Amniotic epithelial cell (primary cell): ENCODE data around the gene RUNX2.
A peak's percentile ranks its signal among the peaks of the same experiment; 100 is the strongest.

Source experiments
- DNase-seq: peaks from one replicate; pipeline ENCODE4 v3.0.0-alpha.2; 2010; ENCODE audit warnings: low read depth

The RUNX2 gene

GRCh38 chr6:45677381-45678284 is 349.5 kb downstream of the RUNX2 start:
- DNase-seq = peak; percentile 58

DNA sequence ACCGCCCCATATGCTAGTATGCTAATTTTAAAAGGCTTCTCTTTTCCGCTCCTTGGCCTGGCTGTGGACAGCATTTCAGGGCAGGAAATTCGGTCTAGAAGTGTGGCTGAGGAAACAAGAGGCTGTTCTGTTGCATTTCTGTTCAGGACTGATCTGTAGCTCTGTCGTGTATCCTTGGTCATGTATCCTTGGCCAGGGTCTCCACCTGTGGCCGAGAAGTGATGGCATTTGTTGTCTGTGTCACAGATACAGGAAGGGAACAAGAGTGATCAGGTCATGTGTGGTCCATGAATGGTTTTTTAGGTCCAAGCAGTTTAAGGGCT is 350.1 kb downstream of the RUNX2 start:
- no peak for DNase-seq

GRCh38 chr6:45679163-45679562 is 351.0 kb downstream of the RUNX2 start:
- DNase-seq = no peak

DNA sequence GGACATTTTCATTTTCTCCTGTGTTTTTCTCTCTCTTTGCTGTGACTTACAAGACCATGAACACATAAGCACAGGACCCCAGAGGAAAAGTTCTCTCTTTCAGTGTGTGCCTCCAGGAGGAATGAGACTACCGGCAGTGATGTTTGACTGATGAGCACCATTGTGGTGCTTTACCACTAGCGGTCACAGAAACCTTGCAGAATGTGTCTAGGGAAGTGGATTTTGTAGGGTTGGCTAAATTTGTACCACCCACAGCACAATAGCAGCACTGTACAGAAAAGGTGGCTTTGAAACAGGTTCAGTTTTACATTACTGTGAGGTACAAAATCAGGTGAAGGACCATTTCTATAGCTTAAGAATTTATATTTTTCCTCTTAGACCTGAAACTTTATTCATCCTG is 351.5 kb downstream of the RUNX2 start:
- no peak for DNase-seq

GRCh38 chr6:45681860-45682511 is 353.9 kb downstream of the RUNX2 start:
- peak; percentile 81 for DNase-seq

DNA sequence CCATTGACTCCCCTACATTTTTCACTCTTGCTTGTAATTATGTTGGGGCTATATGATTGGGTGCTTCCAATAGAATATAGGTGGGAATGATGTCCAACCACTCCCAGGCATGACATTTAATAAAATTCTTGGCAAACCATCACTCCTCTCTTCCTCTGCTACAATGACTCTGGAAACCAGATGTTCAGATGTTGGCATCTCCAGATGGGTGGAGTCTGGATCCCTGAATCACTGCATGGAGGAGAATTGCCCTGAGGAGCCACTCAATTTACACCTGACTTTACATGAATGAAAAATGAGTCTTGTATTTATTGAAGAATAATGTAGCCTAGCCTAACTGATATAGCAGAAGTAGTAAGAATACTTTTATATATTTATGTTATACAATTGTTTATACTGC is 356.3 kb downstream of the RUNX2 start:
- DNase-seq = no peak

GRCh38 chr6:45685076-45685475 is 356.9 kb downstream of the RUNX2 start:
- peak; percentile 80 for DNase-seq

- DNase-seq = no peak
Observed at GRCh38 chr6:45686841-45687569, 358.9 kb downstream of the RUNX2 start.

DNA sequence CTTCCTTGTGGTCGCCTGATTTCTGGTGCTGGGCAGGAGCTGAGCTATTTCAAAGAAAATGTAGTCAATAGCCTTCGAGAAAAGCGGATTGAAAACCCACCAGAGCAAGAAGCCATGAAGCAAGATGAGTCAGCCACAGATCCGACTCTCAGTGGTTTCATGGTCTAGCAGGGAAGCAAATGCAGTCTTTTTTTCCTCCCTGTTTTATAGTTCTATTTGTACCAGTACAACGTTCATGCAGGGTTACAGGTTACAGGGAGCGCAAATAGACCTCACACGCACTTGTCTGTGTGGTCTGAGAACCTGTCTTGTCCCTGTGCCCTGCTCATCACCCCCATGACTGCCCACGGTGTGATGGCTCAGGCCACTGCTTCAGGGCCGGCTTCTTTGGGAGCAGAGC is 359.4 kb downstream of the RUNX2 start:
- no peak for DNase-seq

DNA sequence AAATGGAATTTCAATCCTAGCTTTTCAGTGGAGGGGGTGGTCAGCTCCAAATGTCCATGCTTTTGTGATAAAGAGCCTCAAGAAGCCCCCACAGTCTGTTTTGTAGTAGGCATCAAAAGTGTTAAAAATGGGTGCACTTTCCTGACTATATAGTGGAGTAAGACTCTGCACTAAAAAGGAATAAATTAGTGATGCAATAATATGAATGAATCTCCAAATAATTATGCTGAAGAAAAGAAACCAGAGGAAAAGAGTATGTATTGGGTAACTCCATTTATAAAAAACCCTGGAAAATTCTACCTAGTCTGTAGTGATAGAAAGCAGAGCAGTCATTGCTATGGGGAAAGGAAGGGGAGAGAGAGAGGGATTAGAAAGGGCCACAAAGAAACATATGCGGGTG is 360.1 kb downstream of the RUNX2 start:
- no peak for DNase-seq

- DNase-seq = peak; percentile 28
Observed at GRCh38 chr6:45689926-45690615, 361.9 kb downstream of the RUNX2 start.

DNA sequence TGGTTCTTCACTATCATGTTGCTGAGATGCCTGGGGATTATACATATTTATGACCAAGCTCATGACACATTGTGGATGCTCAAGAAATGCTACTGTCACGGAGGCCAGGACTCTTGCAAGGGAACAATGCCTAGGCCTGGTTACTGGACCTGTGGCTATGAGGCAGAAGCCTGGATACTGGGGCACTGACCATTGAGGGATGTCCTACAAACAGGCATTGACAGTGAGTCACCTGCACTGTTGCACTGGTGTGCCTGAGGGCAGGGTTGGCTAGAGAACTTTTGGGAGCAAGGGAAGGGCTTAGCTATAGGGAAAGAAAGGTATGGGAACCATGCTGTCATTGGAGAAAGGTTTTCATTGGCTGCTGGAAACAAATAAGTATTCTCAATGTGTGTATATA is 362.7 kb downstream of the RUNX2 start:
- DNase-seq = no peak

DNA sequence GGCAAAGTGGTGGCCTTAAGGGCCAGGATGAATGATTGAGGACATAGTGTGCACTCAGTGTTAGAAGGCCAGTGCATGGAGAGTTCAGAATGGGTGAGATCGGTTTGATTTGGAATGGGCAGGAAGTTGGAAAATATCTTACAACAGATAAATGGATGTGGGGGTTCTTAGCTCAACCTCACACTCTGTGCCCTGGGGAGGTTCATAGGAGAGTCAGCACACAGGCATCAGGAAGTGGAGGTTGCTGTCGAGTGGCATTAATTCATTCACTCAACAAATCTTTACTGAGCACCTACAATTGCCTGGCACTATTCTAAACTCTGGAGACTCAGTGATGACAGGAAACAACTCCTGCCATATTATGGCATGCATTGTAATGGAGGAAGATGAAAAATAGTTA is 363.3 kb downstream of the RUNX2 start:
- DNase-seq = peak; percentile 43

DNA sequence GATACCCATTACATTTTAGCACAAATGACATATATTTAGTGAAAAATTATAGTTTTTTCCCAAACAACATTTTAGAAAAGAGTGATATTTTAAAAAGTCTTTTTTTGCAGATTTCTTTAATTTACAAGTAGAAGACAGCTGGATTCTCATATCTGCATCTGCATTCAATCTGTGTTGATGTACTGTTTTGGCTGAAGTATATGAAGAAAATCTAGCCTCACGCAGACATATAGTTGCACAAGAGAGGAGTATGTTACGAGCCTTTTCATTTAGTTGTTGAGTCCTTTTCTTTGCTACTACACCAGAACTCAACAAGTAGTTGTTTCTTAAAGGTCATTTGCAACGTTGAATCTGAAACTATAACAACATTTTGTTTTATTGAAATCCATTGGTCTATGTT is 363.9 kb downstream of the RUNX2 start:
- DNase-seq = no peak

DNA sequence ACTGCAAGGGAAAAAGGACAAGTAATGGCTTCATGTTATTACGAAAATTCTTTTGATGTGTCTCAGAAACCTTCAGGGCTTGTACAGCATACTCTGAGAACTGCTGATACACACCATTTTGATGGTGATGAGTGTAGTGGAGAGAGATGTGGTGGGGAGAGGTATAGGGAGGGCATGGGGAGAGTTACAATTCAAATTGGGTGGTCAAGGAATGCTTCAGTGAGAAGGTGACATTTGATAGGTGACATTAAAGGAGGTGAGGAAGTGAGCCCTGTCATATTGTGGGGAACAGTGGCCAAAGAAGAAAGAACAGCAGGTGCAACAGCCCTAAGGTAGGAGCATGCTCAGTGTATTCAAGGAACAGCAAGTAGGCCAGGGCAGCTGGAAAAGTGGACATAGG is 368.6 kb downstream of the RUNX2 start:
- DNase-seq = no peak

- DNase-seq = peak; percentile 100
Observed at GRCh38 chr6:45697605-45698004, 369.5 kb downstream of the RUNX2 start.

GRCh38 chr6:45698046-45698445 is 369.9 kb downstream of the RUNX2 start:
- no peak for DNase-seq

DNA sequence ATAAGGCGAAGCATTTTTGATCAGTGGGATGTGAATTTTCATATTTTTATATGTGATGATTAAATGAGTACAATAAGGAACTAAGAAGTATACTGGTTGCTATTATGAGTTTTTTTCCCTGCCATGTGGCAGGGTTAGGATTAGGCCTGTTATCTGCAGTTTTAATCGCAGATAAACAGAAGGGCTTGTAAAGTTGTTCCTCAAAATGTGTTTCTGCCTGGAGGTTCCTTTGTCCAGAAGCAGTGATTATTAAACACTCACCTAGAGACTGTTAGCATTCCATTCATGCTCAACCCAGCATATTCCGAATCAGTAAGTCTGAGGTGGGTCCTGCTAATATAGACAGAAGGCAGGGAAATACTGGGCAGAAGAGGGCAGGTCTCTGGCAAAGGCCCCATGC is 371.5 kb downstream of the RUNX2 start:
- DNase-seq = no peak

GRCh38 chr6:45702849-45703739 is 375.0 kb downstream of the RUNX2 start:
- no peak for DNase-seq

DNA sequence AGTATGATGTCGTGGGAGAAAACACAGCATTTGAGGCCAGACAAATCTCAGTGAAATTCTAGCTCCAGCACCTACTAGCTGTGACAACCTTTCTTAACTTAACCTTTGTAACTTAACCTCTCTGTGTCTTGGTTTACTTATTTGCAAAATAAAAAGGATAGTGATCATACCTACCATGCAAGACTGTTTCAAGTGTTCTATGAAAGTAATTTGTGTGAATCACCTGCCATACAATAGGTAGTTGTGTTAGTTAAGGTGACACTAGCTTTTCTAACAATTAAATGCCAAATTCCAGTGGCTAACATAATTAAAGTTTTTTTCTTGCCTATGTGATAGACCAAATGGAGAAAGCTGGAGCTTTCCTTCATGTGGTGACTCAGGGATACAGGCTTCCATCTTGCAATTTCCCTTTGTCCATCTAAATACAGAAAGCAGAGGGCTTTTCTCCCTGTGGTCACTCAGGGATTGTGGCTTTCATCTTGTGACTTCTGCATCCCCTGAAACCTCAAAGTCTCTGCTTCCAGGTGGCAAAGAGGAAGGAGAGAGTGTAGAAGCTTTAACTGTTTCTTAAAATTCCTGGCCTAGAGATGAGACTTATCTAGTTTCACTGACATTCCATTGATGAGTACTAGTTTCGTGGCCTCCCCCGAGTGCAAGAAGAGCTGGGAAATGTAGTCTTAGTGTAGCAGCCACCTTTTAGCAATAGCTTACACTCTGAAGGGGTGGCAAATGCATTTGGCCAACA is 376.1 kb downstream of the RUNX2 start:
- DNase-seq = no peak
